NCI-H446 treated with DMSO at 0.1 percent for 48 hours (cell line): Measurements from ENCODE around the gene PDZRN3.
A peak's percentile ranks its signal among the peaks of the same experiment; 100 is the strongest.
"Not testable (repeated sequence)": the region's sequence is repeated elsewhere in the genome, so short reads cannot be mapped to it uniquely, and the experiment has no call there.

Source experiments
- DNase-seq: peaks from one replicate; lab custom pipeline; 2025; lab: John Stamatoyannopoulos, UW

PDZRN3 gene

GRCh38 chr3:73490453-73491286, 134.1 kb downstream of the PDZRN3 start:
- no peak for DNase-seq

DNA sequence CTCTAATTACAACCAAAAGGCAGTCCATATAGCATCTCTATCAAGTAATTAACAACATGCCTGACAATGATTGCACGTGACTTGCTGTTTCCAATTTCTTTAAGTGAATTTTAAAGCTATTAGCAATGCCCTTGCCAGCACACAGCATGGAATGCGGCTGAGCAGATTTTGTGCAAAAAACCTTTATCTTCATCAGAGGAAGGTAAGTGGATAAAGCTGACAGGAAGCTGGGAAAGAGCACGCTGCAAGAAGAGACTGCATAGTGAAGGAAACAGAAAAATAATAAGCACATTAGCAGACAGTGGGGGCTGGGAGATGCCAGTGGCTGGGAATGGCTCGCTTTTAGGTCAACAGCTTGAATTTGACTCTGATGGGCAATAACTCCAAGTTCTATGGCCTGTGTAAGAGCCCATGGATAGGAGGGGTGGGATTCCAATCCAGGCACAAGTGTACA, 138.8 kb downstream of the PDZRN3 start:
- DNase-seq: no peak

DNA sequence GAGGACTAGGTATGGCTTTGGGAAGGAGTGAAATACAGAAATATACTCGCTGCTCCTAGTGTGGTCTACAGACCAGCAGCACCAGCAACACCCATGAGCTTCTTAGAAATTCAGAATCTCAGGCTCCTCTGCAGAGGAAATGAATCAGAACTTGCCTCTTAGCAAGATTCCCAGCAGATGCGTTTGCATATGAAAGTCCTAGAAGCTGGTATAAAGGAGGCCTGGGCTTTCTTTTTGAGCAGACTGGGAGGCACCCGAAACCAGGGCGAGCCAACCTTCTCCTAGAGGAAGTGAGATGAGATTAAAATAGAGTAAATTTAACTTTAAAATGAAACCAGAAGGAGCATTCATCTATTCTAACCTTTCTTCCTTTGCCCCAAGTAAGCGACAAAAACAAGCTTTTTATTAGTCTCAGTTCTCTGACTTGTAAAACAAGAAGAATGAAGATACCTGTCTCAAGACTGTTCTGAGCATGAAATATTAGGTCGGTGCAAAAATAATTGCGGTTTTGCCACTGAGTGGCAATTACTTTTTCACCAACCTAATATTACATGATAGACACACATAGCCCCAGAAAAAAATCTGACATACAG, 140.0 kb downstream of the PDZRN3 start:
- DNase-seq: no peak

- DNase-seq: no peak
Observed at GRCh38 chr3:73481888-73482287, 142.9 kb downstream of the PDZRN3 start.

GRCh38 chr3:73480187-73480672, 144.5 kb downstream of the PDZRN3 start:
- DNase-seq: no peak

DNA sequence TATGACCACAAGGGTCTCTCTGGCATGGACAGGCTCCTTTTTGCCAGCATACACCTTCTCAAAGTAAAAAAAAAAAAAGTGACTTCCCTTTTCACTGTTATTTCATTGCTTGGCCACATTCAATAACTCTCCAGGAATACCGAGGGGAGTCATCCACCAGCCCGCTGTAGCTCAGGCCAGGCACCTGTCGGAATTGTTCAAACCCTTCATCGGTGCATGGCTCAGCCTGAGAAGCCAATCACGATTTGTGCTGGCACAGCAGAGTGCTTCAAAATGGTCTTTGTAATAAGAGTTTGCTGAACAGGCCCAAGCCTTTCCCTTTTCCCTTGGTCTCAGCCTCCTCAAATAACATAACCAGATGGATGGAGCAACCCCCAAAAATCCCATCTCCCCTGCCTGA, 145.4 kb downstream of the PDZRN3 start:
- no peak for DNase-seq

DNA sequence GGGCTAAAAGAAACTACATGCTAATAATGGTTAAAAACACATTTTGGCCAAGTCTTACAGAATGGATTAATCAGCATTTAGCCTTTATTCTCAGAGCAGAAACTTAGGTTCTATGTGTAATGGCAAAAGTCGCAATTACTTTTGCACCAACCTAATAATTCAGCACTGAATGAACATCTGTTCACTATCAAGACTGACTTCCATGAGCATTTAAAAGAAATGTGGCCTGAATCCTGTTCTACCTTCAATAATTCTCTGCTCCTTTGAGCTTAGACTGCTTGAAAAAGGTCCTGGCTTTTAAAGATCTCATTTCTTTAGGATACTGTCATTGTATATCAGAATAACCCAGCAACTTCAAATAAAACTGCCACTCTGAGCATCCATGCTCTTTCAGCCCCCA, 145.9 kb downstream of the PDZRN3 start:
- no peak for DNase-seq

DNA sequence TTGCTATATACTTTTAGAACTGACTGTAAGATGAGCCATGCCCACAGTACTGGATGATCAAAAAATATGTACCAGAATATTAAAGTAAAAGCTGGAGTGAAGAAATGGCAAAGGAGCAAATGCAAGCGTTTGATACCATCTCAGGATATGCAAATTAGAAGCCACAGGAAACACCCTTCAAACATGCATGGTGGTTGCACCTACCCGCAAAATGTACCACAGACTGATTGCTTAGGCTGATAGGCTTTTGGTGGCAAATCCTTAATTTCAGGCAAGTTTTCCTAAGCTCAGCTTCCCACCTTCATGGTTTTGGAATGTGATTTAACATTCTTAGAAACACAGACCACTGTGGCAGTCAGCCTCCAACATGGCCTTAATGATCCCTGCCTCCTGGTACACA, 149.0 kb downstream of the PDZRN3 start:
- DNase-seq: no peak

DNA sequence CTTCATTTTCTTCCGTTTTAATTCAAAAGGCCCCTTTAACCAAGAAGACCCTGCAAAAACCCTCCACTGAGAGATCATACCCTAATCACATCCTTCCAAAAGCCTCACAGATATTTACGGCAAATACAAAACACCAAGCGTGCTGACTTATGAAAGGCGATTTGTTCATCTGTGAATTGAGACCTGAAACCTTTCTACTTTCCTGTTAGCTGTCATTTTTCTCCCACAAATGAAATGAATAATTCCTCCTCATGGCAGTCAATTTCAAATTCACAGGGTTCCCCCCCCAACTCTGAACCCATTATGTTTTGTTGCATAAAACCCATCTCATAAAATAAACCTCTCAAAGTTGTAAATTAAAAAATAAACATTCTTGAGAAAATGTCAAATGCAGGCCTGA, 149.6 kb downstream of the PDZRN3 start:
- DNase-seq: no peak

DNA sequence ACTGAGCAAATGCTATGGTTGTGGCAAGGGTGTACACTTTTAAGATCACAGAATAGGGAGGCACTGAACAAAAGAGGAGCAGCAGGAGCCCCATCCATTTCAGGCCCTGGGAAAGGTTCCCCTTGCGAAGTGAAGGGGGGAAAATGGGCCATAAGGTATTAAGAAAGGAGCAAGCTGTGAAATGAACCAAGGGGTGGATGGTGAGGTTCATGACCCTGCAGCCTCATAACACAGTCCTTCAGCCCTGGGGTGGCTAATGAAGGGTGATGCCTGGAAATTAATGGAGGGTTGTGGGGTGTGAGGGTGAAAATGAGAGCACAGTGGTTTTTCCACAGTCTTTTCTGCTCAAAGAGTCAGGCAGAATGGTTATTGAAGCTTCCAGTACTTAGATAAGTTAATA, 150.1 kb downstream of the PDZRN3 start:
- no peak for DNase-seq

GRCh38 chr3:73473898-73474416, 150.8 kb downstream of the PDZRN3 start:
- no peak for DNase-seq

- peak; percentile 30 for DNase-seq
Observed at GRCh38 chr3:73473181-73473897, 151.4 kb downstream of the PDZRN3 start.

DNA sequence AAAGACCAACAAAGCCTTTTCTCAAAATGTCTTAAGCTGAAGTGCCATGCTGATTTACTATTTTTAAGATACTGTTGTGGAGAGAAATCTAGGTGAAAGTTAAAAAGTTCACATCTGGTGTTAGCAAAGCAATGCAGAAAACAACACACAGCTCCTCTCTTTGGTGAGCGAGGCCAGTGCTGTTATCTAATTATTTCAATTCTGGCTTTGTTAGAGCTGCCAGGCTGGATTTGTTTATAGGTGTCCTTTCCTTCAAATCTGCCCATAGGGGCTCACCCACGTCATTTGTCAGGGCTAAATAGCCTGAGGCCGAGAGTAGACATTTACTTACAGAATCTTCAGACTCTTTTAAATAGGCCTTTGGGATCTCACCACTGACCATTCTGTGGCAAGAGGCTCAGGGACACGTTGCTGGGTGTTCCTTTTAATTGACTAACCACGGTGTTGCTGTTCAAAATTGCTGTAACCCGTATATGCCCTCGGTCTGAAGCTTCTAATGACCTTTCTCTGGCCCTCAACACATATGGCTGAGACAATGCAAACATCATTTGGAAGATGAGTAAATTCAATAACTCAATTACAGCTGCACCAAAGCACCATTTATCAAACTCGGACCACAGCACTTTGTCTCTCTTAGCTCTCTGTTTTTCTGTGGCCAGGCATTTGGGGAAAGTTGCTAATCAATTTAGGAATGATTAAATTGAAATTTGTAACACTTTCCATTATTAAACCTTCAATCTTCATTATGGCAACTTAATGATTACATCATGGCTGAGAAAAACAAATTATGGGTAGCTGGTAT, 152.6 kb downstream of the PDZRN3 start:
- DNase-seq: no peak

DNA sequence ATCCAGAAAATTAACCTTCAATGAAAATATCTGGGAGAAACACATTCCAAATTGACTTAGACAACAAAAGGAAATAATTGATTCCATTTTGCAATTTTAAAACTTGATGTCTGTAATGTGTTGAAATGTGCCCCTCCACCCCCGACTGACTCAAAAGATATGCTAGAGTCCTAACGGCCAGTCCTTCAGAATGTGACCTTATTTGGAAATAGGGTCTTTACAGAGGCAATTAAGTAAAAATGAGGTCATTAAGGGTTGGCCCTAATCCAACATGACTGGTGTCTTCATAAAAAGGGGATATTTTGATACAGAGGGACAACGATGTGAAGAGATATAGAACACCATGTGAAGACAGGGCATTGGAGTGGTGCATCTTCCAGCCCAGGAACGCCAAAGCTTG, 153.9 kb downstream of the PDZRN3 start:
- peak; percentile 13 for DNase-seq

- no peak for DNase-seq
Observed at GRCh38 chr3:73469331-73469730, 155.4 kb downstream of the PDZRN3 start.

- no peak for DNase-seq
Observed at GRCh38 chr3:73467211-73467610, 157.5 kb downstream of the PDZRN3 start.

DNA sequence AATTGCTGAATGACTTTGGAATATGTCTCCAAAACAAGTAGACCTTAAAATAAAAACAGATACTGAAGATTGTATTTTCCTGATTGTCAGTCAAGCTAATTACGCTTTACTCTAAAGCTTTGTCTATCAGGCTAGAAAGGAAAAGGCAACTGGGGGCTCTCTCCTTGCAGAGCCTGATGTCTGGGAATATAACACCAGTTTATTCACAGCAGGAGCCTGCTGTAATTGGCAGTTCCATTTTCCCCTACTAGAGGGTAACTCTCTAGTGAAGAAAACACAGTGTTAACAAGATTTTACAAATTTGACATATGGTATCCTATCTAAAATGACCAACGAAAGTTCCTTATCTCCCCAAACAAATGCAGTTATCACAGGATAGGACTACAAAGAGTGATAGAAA, 158.8 kb downstream of the PDZRN3 start:
- no peak for DNase-seq

DNA sequence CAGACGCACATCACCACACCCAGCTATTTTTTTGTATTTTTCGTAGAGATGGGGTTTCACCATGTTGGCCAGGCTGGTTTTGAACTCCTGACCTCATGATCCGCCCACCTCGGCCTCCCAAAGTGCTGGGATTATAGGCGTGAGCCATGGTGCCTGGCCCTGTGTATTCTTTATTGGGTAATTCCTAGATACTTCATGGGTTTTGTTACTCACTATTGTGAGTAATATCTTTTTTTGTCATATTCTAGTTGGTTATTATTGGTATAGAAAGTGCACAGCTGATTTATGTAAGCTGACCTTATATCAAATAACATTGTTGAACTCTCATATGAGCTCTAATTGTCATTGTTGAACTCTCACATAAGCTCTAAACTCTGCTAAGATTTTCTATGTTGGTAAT, 160.6 kb downstream of the PDZRN3 start:
- DNase-seq: not testable (repeated sequence)

GRCh38 chr3:73461547-73461946, 163.2 kb downstream of the PDZRN3 start:
- DNase-seq: no peak

- DNase-seq: no peak
Observed at GRCh38 chr3:73459711-73460110, 165.0 kb downstream of the PDZRN3 start.

DNA sequence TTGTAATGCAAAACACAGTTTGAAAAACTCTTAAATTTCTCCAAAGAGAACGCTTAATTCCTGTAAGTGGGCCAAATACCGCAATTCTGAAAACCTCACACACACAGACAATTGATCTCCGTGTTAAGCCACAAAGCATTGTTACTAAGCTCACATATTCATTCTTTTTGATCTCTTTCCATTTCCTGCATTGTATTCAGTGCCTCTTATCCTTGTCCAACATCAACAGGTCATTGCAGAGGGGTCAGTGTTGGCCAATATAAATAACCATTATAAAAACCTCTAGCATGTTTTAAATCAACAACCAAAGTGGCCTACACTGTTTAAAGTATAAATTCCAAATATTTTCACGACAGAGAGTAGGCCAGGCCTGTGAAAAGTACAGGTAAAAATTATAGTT, 171.1 kb downstream of the PDZRN3 start:
- DNase-seq: no peak

GRCh38 chr3:73452729-73453128, 172.0 kb downstream of the PDZRN3 start:
- DNase-seq: no peak
